GM10266 (cell line): ENCODE measurements around the gene SLC23A1.
A peak's percentile ranks its signal among the peaks of the same experiment; 100 is the strongest.
"Not testable (repeated sequence)": the region's sequence is repeated elsewhere in the genome, so short reads cannot be mapped to it uniquely, and the experiment has no call there.

ENCODE experiments used
- DNase-seq: peaks from one replicate; pipeline ENCODE4 v3.0.0; 2012; ENCODE audit errors: extremely low spot score
- TF ChIP-seq, protein P1 (sequence below): IDR thresholded peaks from 2 replicates; pipeline ENCODE4 v1.5.1; 2012; ENCODE audit warnings: mild to moderate bottlenecking, low read depth; ENCODE audit not compliant: control insufficient read depth, insufficient read depth; ENCODE audit errors: missing control alignments

The SLC23A1 gene

DNA sequence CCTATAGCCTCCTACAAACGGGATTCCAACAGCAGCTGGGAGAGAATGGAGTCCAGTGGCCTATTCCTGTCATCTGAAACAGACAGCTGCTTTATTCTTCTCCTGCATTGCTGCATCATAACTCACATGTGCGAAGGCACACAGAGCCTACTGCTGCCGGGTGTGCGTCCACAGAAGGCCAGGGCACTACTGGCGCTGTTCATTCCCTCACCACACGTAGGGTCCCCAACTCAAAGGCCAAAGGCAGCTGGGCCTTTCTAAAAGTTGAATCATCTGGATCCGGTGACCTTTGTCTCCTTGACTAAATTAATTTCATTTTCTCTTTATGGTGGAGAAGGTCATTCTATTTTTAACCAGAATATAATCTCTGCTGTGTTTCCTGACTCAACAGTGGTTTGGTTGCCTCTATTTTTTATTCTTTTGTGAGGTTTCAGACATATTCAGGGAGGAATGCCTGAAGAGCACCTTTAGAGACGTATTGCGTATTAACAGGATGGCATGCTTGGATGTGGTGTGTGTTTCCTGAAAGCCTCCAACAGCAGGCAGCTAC lies 31.6 kb upstream of the SLC23A1 start:
- no peak for DNase-seq

DNA sequence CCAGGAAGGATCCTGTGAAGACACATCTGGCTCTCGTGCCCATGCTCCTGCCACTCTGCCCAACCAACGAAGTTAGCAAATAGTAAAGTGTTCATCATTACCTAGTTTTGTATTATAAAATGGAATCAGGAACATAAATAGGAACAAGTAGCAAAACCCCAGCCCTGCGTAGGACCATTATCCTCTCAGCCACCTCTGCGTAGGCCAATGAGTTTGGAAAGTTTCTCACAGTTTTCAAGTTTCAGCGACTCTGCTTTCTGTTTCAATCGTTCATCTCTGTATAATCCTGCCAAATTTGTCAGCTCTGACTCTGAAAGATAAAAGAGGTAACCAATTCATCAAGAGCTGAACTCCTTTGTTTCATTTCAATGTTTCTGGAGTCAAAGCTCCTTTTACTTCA lies 30.9 kb upstream of the SLC23A1 start:
- peak; percentile 49 for DNase-seq
- TF ChIP-seq, protein P1, sequence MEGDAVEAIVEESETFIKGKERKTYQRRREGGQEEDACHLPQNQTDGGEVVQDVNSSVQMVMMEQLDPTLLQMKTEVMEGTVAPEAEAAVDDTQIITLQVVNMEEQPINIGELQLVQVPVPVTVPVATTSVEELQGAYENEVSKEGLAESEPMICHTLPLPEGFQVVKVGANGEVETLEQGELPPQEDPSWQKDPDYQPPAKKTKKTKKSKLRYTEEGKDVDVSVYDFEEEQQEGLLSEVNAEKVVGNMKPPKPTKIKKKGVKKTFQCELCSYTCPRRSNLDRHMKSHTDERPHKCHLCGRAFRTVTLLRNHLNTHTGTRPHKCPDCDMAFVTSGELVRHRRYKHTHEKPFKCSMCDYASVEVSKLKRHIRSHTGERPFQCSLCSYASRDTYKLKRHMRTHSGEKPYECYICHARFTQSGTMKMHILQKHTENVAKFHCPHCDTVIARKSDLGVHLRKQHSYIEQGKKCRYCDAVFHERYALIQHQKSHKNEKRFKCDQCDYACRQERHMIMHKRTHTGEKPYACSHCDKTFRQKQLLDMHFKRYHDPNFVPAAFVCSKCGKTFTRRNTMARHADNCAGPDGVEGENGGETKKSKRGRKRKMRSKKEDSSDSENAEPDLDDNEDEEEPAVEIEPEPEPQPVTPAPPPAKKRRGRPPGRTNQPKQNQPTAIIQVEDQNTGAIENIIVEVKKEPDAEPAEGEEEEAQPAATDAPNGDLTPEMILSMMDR: no peak

More for the DNA sequence above, 31.6 kb upstream of the SLC23A1 start:
- TF ChIP-seq, protein P1: no peak

DNA sequence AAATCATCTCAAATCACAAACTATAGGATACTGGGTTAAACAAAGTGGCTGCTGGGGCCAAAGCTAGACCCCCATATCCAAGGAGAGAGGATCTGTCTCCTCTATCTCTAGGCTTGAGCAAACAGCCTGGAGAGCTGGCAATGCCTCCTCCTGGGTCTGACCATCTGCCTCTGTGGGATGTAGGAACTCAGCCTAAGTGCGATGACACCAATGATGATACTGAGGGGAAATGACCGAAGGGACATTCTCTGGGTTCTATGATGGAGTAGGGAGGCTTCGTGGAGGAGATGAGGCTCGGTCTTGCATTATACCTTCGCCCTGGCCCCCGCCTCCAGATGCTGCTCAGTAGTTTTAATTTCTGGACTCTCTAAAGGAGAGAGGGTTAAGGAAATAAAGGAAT lies 30.1 kb upstream of the SLC23A1 start:
- TF ChIP-seq, protein P1: no peak
- no peak for DNase-seq

DNA sequence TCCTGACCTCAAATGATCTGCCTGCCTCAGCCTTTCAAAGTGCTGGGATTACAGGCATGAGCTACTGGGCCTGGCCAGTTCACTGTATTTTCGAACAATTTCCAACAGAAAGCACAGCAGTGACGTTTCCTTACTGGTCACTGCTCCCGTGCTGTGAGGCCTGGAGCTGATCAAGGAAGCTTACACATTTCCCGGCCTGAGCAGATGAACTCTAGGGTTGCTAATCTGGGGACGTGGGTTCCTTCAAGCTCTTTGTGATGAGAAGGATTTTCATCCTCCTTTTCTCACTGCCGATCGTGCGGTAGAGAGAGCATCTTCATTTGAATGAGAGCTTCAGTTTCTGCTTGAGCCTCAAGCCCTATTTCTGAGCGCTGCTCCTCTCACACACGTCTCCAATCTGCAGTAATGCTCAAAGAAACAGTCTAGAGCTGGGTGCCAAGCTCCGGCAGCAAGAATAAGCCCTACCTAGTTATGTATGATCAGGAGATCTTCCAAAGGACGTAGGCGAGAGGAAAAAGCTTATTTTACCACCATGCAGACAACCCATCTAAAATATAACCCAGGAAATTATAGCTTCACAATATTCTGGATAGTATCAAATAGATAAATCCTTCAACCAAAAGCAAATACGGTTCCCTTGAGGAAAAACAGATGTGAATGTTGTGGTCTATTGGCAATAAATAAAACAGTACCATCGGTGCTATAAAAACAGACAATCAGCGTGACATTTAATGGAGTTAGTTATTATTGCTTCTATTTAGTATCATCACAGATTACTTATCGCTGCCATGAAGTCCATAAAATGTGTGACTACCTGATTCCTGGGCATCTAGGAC lies 28.1 kb upstream of the SLC23A1 start:
- TF ChIP-seq, protein P1: no peak
- no peak for DNase-seq

DNA sequence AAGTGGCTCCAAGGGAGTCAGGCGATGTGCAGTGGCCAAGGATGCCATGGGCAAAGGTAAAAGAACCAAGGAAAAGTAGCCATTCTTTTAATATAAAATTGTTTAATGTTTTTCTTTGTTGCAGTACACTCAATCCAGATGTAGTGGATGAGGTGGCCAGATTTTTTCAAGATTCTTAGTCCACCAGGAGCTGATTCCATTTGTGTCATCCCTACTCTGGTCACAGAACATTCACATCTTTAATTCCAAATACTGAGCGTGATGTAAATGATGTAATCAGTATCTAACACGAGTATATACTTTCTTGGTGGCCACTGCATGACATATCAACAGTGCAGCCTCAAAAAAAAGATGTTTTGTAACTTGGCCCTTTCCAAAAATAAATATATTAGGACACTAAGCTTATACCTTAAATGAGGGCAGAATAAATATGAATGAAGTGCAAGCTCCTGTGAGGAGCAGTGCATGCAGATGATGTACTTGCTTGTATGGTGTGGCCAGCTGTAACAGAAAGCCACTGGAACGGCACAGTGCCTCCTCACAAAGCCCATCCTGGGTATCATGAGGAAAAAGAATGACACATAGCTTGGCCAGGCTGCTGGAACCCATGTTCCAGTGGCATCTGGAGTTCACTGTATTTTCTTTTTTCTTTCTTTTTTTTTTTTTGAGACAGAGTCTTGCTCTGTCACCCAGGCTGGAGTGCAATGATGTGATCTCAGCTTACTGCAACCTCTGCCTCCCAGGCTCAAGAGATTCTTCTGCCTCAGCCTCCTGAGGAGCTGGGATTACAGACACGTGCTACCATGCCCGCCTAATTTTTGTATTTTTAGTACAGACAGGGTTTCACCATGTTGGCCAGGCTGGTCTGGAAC lies 27.3 kb upstream of the SLC23A1 start:
- no peak for DNase-seq
- TF ChIP-seq, protein P1: no peak

DNA sequence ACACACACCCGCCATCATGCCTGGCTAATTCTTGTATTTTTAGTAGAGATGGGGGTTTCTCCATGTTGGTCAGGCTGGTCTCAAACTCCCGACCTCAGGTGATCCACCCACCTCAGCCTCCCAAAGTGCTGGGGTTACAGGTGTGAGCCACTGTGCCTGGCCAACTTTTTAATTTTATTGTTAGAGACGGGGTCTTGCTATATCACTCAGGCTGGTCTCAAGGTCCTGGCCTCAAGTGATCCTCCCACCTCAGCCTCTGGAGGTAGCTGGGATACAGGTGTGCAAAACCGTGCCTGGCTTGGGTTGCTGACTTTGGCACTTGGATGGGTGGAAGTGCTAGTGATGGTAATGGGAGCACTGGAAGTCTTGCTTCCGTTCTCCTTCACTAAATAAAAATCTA lies 26.0 kb upstream of the SLC23A1 start:
- not testable (repeated sequence) for DNase-seq

DNA sequence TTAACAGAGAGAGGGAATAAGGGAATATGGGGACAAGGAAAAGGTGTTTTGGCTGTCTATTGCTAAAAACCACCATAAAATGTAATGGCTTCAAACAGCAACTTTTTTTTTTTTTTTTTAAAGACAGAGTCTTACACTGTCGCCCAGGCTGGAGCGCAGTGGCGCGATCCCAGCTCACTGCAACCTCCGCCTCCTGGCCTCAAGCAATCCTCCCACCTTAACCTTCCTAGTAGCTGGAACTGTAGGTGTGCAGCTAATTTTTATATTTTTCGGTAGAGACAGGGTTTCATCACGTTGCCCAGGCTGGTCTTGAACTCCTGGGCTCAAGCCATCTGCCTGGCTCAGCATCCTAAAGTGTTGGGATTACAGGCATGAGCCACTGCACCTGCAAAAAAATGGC lies 25.1 kb upstream of the SLC23A1 start:
- TF ChIP-seq, protein P1: no peak
- DNase-seq: no peak
